OCI-LY7 (cell line): ENCODE results near the gene IQCK. TPM values are rescaled to one million over a fixed set of nuclear protein-coding genes. Genes with fewer than 3 reads are reported as not detected.

Experiments used
- BruUV-seq: library from RNA; stranded (reverse); fragments of 400-500 nt; replicated peaks from 2 replicates; lab custom pipeline; 2021; lab: Mats Ljungman, UMichigan
- CTCF ChIA-PET: fragments of 300-600 bp; sonication (Branson Sonifier 250); formaldehyde crosslinking; loops from one replicate; lab custom pipeline; 2022; ENCODE audit warnings: antibody characterized with exemption; ENCODE audit not compliant: unreplicated experiment; lab: Charles Lee
- POLR2A ChIA-PET: fragments of 300-600 bp; sonication (Branson Sonifier 250); formaldehyde crosslinking; loops from one replicate; lab custom pipeline; 2022; ENCODE audit warnings: antibody characterized with exemption; lab: Charles Lee
- DNase-seq: peaks from one replicate; pipeline ENCODE4 v3.0.0-alpha.2; 2015; ENCODE audit warnings: low spot score
- H2AFZ ChIP-seq: fragments of 200-600 bp; sonication (generic), shearing (Covaris generic); 2 replicates; pipeline ENCODE4 v1.6.1; 2014; ENCODE audit warnings: mild to moderate bottlenecking, antibody characterized with exemption, low read length, moderate library complexity
- H3K27ac ChIP-seq: fragments of 200-600 bp; sonication (generic); 2 replicates; pipeline ENCODE4 v1.5.1; 2014; ENCODE audit warnings: mixed run types, low read depth, mild to moderate bottlenecking, moderate library complexity, low read length, inconsistent platforms; ENCODE audit not compliant: poor library complexity, severe bottlenecking
- H3K36me3 ChIP-seq: fragments of 200-600 bp; sonication (generic); 2 replicates; pipeline ENCODE4 v1.6.1; 2014; ENCODE audit warnings: mild to moderate bottlenecking, antibody characterized with exemption, low read length, moderate library complexity, mixed read lengths; ENCODE audit not compliant: insufficient read depth
- H3K4me1 ChIP-seq: fragments of 200-600 bp; sonication (generic); 2 replicates; pipeline ENCODE4 v1.5.1; 2014; ENCODE audit warnings: mild to moderate bottlenecking, low read length; ENCODE audit not compliant: insufficient read depth, poor library complexity, severe bottlenecking
- H3K4me2 ChIP-seq: fragments of 200-600 bp; sonication (generic); 2 replicates; pipeline ENCODE4 v1.6.1; 2014; ENCODE audit warnings: mild to moderate bottlenecking, low read length
- H3K4me3 ChIP-seq: fragments of 200-600 bp; sonication (generic); 2 replicates; pipeline ENCODE4 v1.5.1; 2014; ENCODE audit warnings: mild to moderate bottlenecking, low read depth, low read length; ENCODE audit not compliant: poor library complexity, severe bottlenecking
- H3K79me2 ChIP-seq: fragments of 200-600 bp; sonication (generic); 2 replicates; pipeline ENCODE4 v1.6.1; 2016; ENCODE audit warnings: low read depth, mild to moderate bottlenecking, low read length, moderate library complexity, mixed read lengths; ENCODE audit not compliant: insufficient read depth
- H3K9me2 ChIP-seq: fragments of 200-600 bp; sonication (generic); 2 replicates; pipeline ENCODE4 v1.6.1; 2016; ENCODE audit warnings: mild to moderate bottlenecking, low read length, mixed read lengths; ENCODE audit not compliant: insufficient read depth
- H3K9me3 ChIP-seq: fragments of 200-600 bp; sonication (generic); 2 replicates; pipeline ENCODE4 v1.6.1; 2014; ENCODE audit warnings: mild to moderate bottlenecking, mixed run types, low read length, mixed read lengths
- H4K20me1 ChIP-seq: fragments of 200-600 bp; sonication (generic); 2 replicates; pipeline ENCODE4 v1.6.1; 2014; ENCODE audit warnings: mild to moderate bottlenecking, antibody characterized with exemption, low read length, moderate library complexity, mixed read lengths; ENCODE audit not compliant: insufficient read depth
- CTCF ChIP-seq: fragments of 200-600 bp; sonication (generic); conservative IDR thresholded peaks from 2 replicates; pipeline ENCODE4 v1.5.1; 2014; ENCODE audit warnings: mild to moderate bottlenecking, antibody characterized with exemption, low read length, moderate library complexity, mixed read lengths
- EZH2phosphoT487 ChIP-seq: fragments of 200-600 bp; sonication (generic); IDR thresholded peaks from 2 replicates; pipeline ENCODE4 v1.6.1; 2018; ENCODE audit warnings: low read depth, borderline replicate concordance, mild to moderate bottlenecking, mixed run types, antibody characterized with exemption, low read length, moderate library complexity, mixed read lengths
- intact Hi-C: fragments of 100-400 bp; cut with micrococcal nuclease; formaldehyde crosslinking; loops from one replicate; pipeline ENCODE4 v1.10.0; 2022; ENCODE audit not compliant: unreplicated experiment
- total RNA-seq, 2 experiments: library from RNA; depleted of rRNA in 1 of 2; stranded (reverse); fragments of >200 nt in 1 of 2; shearing (Covaris generic) in 1 of 2; gene quantifications; 2 replicates each; pipeline ENCODE4 v1.2.3, GENCODE V29; 2014 to 2022

IQCK gene
- total RNA-seq, 2 experiments from 2014 or later, result 2.2 to 4.3 TPM

GRCh38 chr16:19802612-19803011 lies 84.5 kb downstream of the IQCK start:
- intact Hi-C loops, result no loop called here
- H3K4me1 ChIP-seq, result peaks cover 7% of the 10 kb centered on the region
- CTCF ChIA-PET, result no interaction called here

GRCh38 chr16:19804538-19805323 lies 86.7 kb downstream of the IQCK start:
- Histone ChIP-seq H3K4me3 (no peak overlapping the region), H3K79me2 (no peaks in the 10 kb centered on the region), H3K27ac (no peak overlapping the region), H2AFZ (no peak overlapping the region), H3K9me2 (no peaks in the 10 kb centered on the region), H3K4me2 (0 out of 2 replicates have a peak overlapping the region, but pooled peaks have one; percentile 1), H4K20me1 (no peaks in the 10 kb centered on the region), H3K36me3 (no peaks in the 10 kb centered on the region), H3K4me1 (peaks cover 7% of the 10 kb centered on the region), H3K9me3 (peaks cover 10% of the 10 kb centered on the region; the same call in 1 of the 2 replicates)
- CTCF ChIA-PET, result no interaction called here
- peak; percentile 47 for DNase-seq
- intact Hi-C loops, result no loop called here
- BruUV-seq, result no TSS peak
- TF ChIP-seq EZH2phosphoT487, result no peak
- no peak for TF ChIP-seq CTCF
- POLR2A ChIA-PET, result interaction anchor here (0.6 kb wide), 1 partner anchor 330 kb away, joined by 8 read pairs; no protein-coding TSS in a partner anchor

More at GRCh38 chr16:19802612-19803011, 84.5 kb downstream of the IQCK start:
- POLR2A ChIA-PET, result no interaction called here
- Histone ChIP-seq H4K20me1 (no peaks in the 10 kb centered on the region), H3K36me3 (no peaks in the 10 kb centered on the region), H3K4me3 (no peak overlapping the region), H2AFZ (no peak overlapping the region), H3K9me3 (peaks cover 10% of the 10 kb centered on the region; the same call in 1 of the 2 replicates), H3K9me2 (no peaks in the 10 kb centered on the region), H3K4me2 (no peak overlapping the region), H3K27ac (no peak overlapping the region), H3K79me2 (no peaks in the 10 kb centered on the region)
- BruUV-seq, result no TSS peak
- DNase-seq, result no peak
- TF ChIP-seq EZH2phosphoT487 (no peak), CTCF (no peak)
